Endothelial cell of umbilical vein (primary cell): ENCODE measurements around the gene SLC6A6. TPM values are rescaled to one million over a fixed set of nuclear protein-coding genes. Genes with fewer than 3 reads are reported as not detected.

Source experiments
- BruUV-seq: library from RNA; stranded (reverse); fragments of 400-500 nt; replicated peaks from 2 replicates; lab custom pipeline; 2021; lab: Mats Ljungman, UMichigan
- CTCF ChIA-PET: fragments of 300-600, 350-600 bp; sonication (Branson Sonifier 250); formaldehyde crosslinking; loops from one replicate; lab custom pipeline; 2021; ENCODE audit warnings: antibody characterized with exemption, inconsistent platforms; lab: Charles Lee
- POLR2A ChIA-PET: fragments of 300-600, 350-600 bp; sonication (Branson Sonifier 250); formaldehyde crosslinking; loops from one replicate; lab custom pipeline; 2021; ENCODE audit warnings: antibody characterized with exemption, inconsistent platforms; lab: Charles Lee
- DNase-seq: peaks from one replicate; pipeline ENCODE4 v3.0.0-alpha.2; 2011; ENCODE audit warnings: low read depth, low spot score
- FAIRE-seq: peaks from 2 replicates; lab custom pipeline; 2011; peaks lifted over from hg19 to GRCh38; lab: Jason Lieb, UNC
- H2AFZ ChIP-seq: 2 replicates; pipeline ENCODE4 v1.6.0; 2012; ENCODE audit warnings: low read depth, low read length, control low read depth, inconsistent platforms
- H3K27ac ChIP-seq: 2 replicates; pipeline ENCODE4 v1.5.1; 2011; ENCODE audit warnings: low read depth, mild to moderate bottlenecking, control low read depth, low read length, moderate library complexity; ENCODE audit not compliant: insufficient read depth
- H3K27me3 ChIP-seq, 2 experiments: 2 replicates each; pipeline versions ENCODE4 v1.6.0 to v1.6.1; 2011; ENCODE audit warnings: low read length in 2 of 2, mixed read lengths in 1 of 2; ENCODE audit not compliant: control insufficient read depth in 2 of 2, insufficient read depth in 2 of 2
- H3K36me3 ChIP-seq, 2 experiments: 2 replicates in 1 of 2; 3 replicates in 1 of 2; pipeline ENCODE4 v1.5.1; 2011; ENCODE audit warnings: low read length in 2 of 2, mild to moderate bottlenecking in 1 of 2, moderate library complexity in 1 of 2; ENCODE audit not compliant: control insufficient read depth in 2 of 2, insufficient read depth in 2 of 2; ENCODE audit errors: extremely low read depth in 1 of 2
- H3K4me1 ChIP-seq: 3 replicates; pipeline ENCODE4 v1.5.1; 2011; ENCODE audit warnings: mild to moderate bottlenecking, low read length; ENCODE audit not compliant: control insufficient read depth, insufficient read depth; ENCODE audit errors: extremely low read depth
- H3K4me2 ChIP-seq: 2 replicates; pipeline ENCODE4 v1.6.1; 2011; ENCODE audit warnings: low read length, control low read depth, mixed read lengths; ENCODE audit not compliant: insufficient read depth
- H3K4me3 ChIP-seq, 3 experiments: fragments of 200-600 bp in 1 of 3; sonication (generic), shearing (Covaris generic) in 1 of 3; replicated peaks in 1 of 3; 2 replicates each; pipeline ENCODE4 v1.5.1; 2011 to 2016; ENCODE audit warnings: control low read depth in 3 of 3, low read length in 3 of 3, mild to moderate bottlenecking in 2 of 3, inconsistent platforms in 1 of 3, low read depth in 1 of 3, moderate library complexity in 1 of 3; ENCODE audit not compliant: insufficient read depth in 1 of 3
- H3K79me2 ChIP-seq: 2 replicates; pipeline ENCODE4 v1.6.0; 2012; ENCODE audit warnings: low read length, inconsistent platforms; ENCODE audit not compliant: control insufficient read depth, insufficient read depth
- H3K9ac ChIP-seq: replicated peaks from 2 replicates; pipeline ENCODE3; 2011; ENCODE audit warnings: low read length, control low read depth; ENCODE audit not compliant: insufficient read depth; ENCODE audit errors: extremely low read depth
- H3K9me1 ChIP-seq: replicated peaks from 3 replicates; pipeline ENCODE4 v1.6.0; 2011; ENCODE audit warnings: mild to moderate bottlenecking, low read length; ENCODE audit not compliant: control insufficient read depth, insufficient read depth; ENCODE audit errors: extremely low read depth
- H3K9me3 ChIP-seq: replicated peaks from 2 replicates; pipeline ENCODE4 v1.5.1; 2012; ENCODE audit warnings: low read length, inconsistent platforms; ENCODE audit not compliant: control insufficient read depth, insufficient read depth
- H4K20me1 ChIP-seq: replicated peaks from 2 replicates; pipeline ENCODE3; 2011; ENCODE audit warnings: mild to moderate bottlenecking, low read length; ENCODE audit not compliant: control insufficient read depth, insufficient read depth; ENCODE audit errors: extremely low read depth
- CTCF ChIP-seq, 2 donors: IDR thresholded peaks; 1 replicate in 1 of 2; 2 replicates in 1 of 2; pipeline ENCODE4 v1.5.1; 2011; ENCODE audit warnings: low read length in 2 of 2, mild to moderate bottlenecking in 2 of 2, moderate library complexity in 2 of 2, control low read depth in 1 of 2, inconsistent platforms in 1 of 2, low read depth in 1 of 2; ENCODE audit not compliant: insufficient read depth in 1 of 2; ENCODE audit errors: extremely low read depth in 1 of 2
- EZH2 ChIP-seq: IDR thresholded peaks from 2 replicates; pipeline ENCODE4 v1.6.1; 2012; ENCODE audit warnings: borderline replicate concordance, low read depth, mild to moderate bottlenecking, moderate library complexity, low read length, inconsistent platforms; ENCODE audit not compliant: severe bottlenecking
- FOS ChIP-seq: IDR thresholded peaks from 2 replicates; pipeline ENCODE4 v1.6.1; 2011; ENCODE audit warnings: mild to moderate bottlenecking, low read length, moderate library complexity, borderline replicate concordance; ENCODE audit not compliant: insufficient read depth
- GATA2 ChIP-seq: IDR thresholded peaks from 2 replicates; pipeline ENCODE4 v1.7.0; 2011; ENCODE audit warnings: low read depth, mild to moderate bottlenecking, moderate library complexity, mixed read lengths, low read length; ENCODE audit not compliant: insufficient read length, insufficient read depth
- POLR2A ChIP-seq: IDR thresholded peaks from 2 replicates; pipeline ENCODE4 v1.6.1; 2012; ENCODE audit warnings: low read depth, mild to moderate bottlenecking, control low read depth, low read length
- dilution Hi-C: fragments of 300-500 bp; cut with MboI; formaldehyde crosslinking; loops from one replicate; pipeline ENCODE4 v1.15.0; 2019; ENCODE audit warnings: low sequenced_read_pairs; ENCODE audit not compliant: extremely low pct_ligation_motif_present
- intact Hi-C: fragments of 100-400 bp; cut with micrococcal nuclease; formaldehyde crosslinking; loops from one replicate; pipeline ENCODE4 v1.10.0; 2022
- polyA plus RNA-seq, 4 experiments: library from polyadenylated mRNA; depleted of rRNA in 3 of 4; stranded (reverse) in 3 of 4; unstranded in 1 of 4; fragments of >200 nt; gene quantifications; 2 replicates each; pipeline versions ENCODE4 v1.2.1 to v1.2.3, GENCODE V29; 2011 to 2012; ENCODE audit warnings: missing spikeins in 1 of 4
- total RNA-seq: library from RNA; stranded (reverse); gene quantifications from 2 replicates; pipeline ENCODE4 v1.2.3, GENCODE V29; 2021

SLC6A6 gene
- total and polyA plus RNA-seq, 2 donors (not counting 3 experiments of a cell fraction or from before 2014, with no cell fraction given), result 25.7 to 38.0 TPM

GRCh38 chr3:14481646-14482036 is 79.2 kb downstream of the SLC6A6 start:
- ChIA-PET POLR2A (no interaction called here), CTCF (interaction anchor here (0.7 to 1.2 kb wide), 3 partner anchors 19 to 585 kb away, joined by 3 to 4 read pairs (median 3); no protein-coding TSS in a partner anchor)
- peaks cover 3 to 6% of the 10 kb centered on the region in 2 experiments for H3K36me3 ChIP-seq
- H3K27ac ChIP-seq, result peak overlapping the region; percentile 9
- FAIRE-seq (no peak), DNase-seq (no peak)
- no peak overlapping the region for H3K4me2 ChIP-seq
- dilution Hi-C loops, result no loop called here
- TF ChIP-seq POLR2A (no peak), FOS (no peak), EZH2 (no peak), CTCF (IDR thresholded peaks at IDR 0.05; ENCODE audit: extremely low read depth in 1 of 2, insufficient read depth in 1 of 2, low read depth in 1 of 2, low read length in 2 of 2) (no peak), GATA2 (no peak)
- H3K27me3 ChIP-seq, result no peaks in the 10 kb centered on the region
- no peaks in the 10 kb centered on the region for H3K9me1 ChIP-seq
- H3K4me3 ChIP-seq, result no peak overlapping the region
- no peak overlapping the region for H3K9ac ChIP-seq
- H3K79me2 ChIP-seq, result no peaks in the 10 kb centered on the region
- intact Hi-C loops, result loop anchor here (1.0 kb wide), 1 partner anchor 8 kb away; no protein-coding TSS in a partner anchor
- no peaks in the 10 kb centered on the region for H4K20me1 ChIP-seq
- H3K4me1 ChIP-seq, result peaks cover 17% of the 10 kb centered on the region
- no TSS peak for BruUV-seq
- H3K9me3 ChIP-seq, result no peaks in the 10 kb centered on the region
- no peak overlapping the region for H2AFZ ChIP-seq
